HepG2 (cell line): ENCODE measurements around the gene KCND3.

Source experiments
- CTCF ChIP-seq: sonication (generic); formaldehyde crosslinking; IDR thresholded peaks from 2 replicates; pipeline ENCODE4 v1.5.0; 2020; ENCODE audit warnings: mild to moderate bottlenecking, missing genetic modification reagents, moderate library complexity
- FIP1L1 ChIP-seq: fragments of 200-400 bp; formaldehyde crosslinking; IDR thresholded peaks from 2 replicates; pipeline ENCODE4 v1.6.1; 2018; ENCODE audit warnings: low read depth, mild to moderate bottlenecking, low read length, moderate library complexity, borderline replicate concordance; ENCODE audit not compliant: insufficient read depth
- ZBTB49 ChIP-seq: sonication (generic); formaldehyde crosslinking; IDR thresholded peaks from 2 replicates; pipeline ENCODE4 v1.4.0; 2020; ENCODE audit warnings: missing genetic modification reagents, borderline replicate concordance
- ZNF737 ChIP-seq: sonication (generic); formaldehyde crosslinking; IDR thresholded peaks from 2 replicates; pipeline ENCODE4 v1.5.0; 2020; ENCODE audit warnings: missing genetic modification reagents, mild to moderate bottlenecking, borderline replicate concordance

- no peak for TF ChIP-seq CTCF (CRISPR knock-in tag)
- no peak for TF ChIP-seq ZBTB49 (CRISPR knock-in tag)
- no peak for TF ChIP-seq FIP1L1
- TF ChIP-seq ZNF737 (CRISPR knock-in tag), result no peak
Measured at GRCh38 chr1:111768625-111769024, 220.8 kb downstream of the KCND3 start.
